GM18873 (cell line): ENCODE data around the gene NGF.
"Not testable (repeated sequence)": the region's sequence is repeated elsewhere in the genome, so short reads cannot be mapped to it uniquely, and the experiment has no call there.

ENCODE experiments used
- ATAC-seq: cut with Tn5 transposase; IDR thresholded peaks from one replicate; pipeline ENCODE4 v1.9.1; 2021; ENCODE audit warnings: mild to moderate bottlenecking, moderate library complexity, moderate number of reproducible peaks; ENCODE audit not compliant: unreplicated experiment, low FRiP score

Gene NGF

GRCh38 chr1:115337633-115338456 lies at the start of gene NGF:
NGF (minus strand) TSS chr1:115338249; CDS start chr1:115286795, 51,454 bp downstream.
- ATAC-seq: no peak

- not testable (repeated sequence) for ATAC-seq
These were observed 45.4 kb upstream of the NGF start for GRCh38 chr1:115383455-115383854.

- ATAC-seq: no peak
These were observed 41.9 kb upstream of the NGF start for GRCh38 chr1:115379943-115380342.

- no peak for ATAC-seq
These were observed 39.4 kb upstream of the NGF start for GRCh38 chr1:115377411-115377810.

- no peak for ATAC-seq
These were observed 36.5 kb upstream of the NGF start for GRCh38 chr1:115374598-115374997.

GRCh38 chr1:115373305-115373704 lies 35.3 kb upstream of the NGF start:
- no peak for ATAC-seq

- no peak for ATAC-seq
These were observed 27.7 kb upstream of the NGF start for GRCh38 chr1:115365738-115366137.

GRCh38 chr1:115364780-115365155 lies 26.7 kb upstream of the NGF start:
- no peak for ATAC-seq

- no peak for ATAC-seq
These were observed 26.2 kb upstream of the NGF start for GRCh38 chr1:115364046-115364779.

GRCh38 chr1:115363171-115363570 lies 25.1 kb upstream of the NGF start:
- no peak for ATAC-seq

GRCh38 chr1:115360505-115361129 lies 22.6 kb upstream of the NGF start:
- ATAC-seq: not testable (repeated sequence)

GRCh38 chr1:115359787-115360452 lies 21.9 kb upstream of the NGF start:
- ATAC-seq: not testable (repeated sequence)

- no peak for ATAC-seq
These were observed 18.3 kb upstream of the NGF start for GRCh38 chr1:115356356-115356755.

GRCh38 chr1:115355069-115355468 lies 17.0 kb upstream of the NGF start:
- ATAC-seq: no peak

- no peak for ATAC-seq
These were observed 13.1 kb upstream of the NGF start for GRCh38 chr1:115351143-115351542.

GRCh38 chr1:115348636-115349035 lies 10.6 kb upstream of the NGF start:
- no peak for ATAC-seq

GRCh38 chr1:115347282-115347681 lies 9.2 kb upstream of the NGF start:
- no peak for ATAC-seq

GRCh38 chr1:115343200-115343737 lies 5.2 kb upstream of the NGF start:
- ATAC-seq: no peak

GRCh38 chr1:115341948-115342347 lies 3.9 kb upstream of the NGF start:
- ATAC-seq: no peak

- ATAC-seq: no peak
These were observed 2.8 kb upstream of the NGF start for GRCh38 chr1:115340879-115341278.

- ATAC-seq: no peak
These were observed 390 bp upstream of the NGF start for GRCh38 chr1:115338457-115338820.
